ENCODE results near the gene CREB5.
A peak's percentile ranks its signal among the peaks of the same experiment; 100 is the strongest.

Gene CREB5

DNA sequence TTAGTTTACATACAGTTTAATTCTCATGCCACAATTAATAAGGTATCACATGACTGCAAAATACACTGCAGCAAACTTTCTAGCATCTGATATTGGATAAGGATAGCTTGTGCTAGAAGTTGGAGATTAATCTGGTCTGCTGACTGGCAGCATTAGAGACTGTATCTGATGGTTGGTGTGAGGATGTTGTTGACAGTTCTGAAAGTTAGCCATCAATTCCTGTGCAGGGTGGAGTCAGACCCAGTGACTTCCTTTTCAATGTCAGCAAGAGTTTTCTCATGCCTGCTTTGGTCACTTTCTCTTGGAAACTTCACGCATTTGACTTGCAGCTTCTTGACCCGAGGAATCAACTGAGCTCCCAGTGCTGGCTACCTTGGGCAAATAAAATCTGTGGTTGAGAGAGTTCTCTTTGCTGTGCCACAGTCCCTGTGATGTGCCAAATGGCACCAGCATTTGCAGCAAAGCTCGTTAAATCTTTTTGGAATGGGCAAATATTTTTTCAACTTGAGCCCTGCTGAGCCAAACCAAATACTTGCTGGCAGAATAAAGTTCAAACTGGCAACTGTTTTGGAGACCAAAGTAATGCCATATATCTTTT lies 312.8 kb downstream of the CREB5 start:
- no peak for DNase-seq
- in situ Hi-C loops (cut with HindIII; ENCODE audit: low pct_ligation_motif_present, low pct_unique_long_range_greater_than_20kb, low sequenced_read_pairs): no loop called here

- in situ Hi-C loops (cut with HindIII; ENCODE audit: low pct_ligation_motif_present, low pct_unique_long_range_greater_than_20kb, low sequenced_read_pairs): no loop called here
- DNase-seq: no peak
These were observed 313.6 kb downstream of the CREB5 start for GRCh38 chr7:28725911-28726310.

DNA sequence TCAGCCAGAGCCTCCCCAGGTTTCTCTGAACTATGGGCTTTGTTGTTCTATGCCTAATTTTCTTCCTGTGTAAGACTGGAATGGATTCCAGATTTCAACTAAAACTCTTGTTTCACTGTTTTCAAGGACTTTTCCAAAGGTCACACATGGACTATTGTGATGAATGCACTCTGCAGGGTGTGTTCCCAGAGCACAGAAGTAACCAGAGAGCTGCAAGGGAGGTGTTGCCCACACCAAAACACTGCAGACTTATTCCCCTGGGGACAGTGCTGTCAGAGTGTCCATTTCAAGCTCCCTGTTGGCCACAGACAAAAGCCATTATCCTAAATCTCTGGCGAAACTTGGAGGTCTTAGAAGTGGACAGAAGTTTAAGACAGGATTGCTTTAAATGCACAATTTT lies 314.2 kb downstream of the CREB5 start:
- in situ Hi-C loops (cut with HindIII; ENCODE audit: low pct_ligation_motif_present, low pct_unique_long_range_greater_than_20kb, low sequenced_read_pairs): no loop called here

GRCh38 chr7:28729281-28729680 lies 317.0 kb downstream of the CREB5 start:
- in situ Hi-C loops (cut with HindIII; ENCODE audit: low pct_ligation_motif_present, low pct_unique_long_range_greater_than_20kb, low sequenced_read_pairs): no loop called here
- no peak for DNase-seq

More for the DNA sequence above, 314.2 kb downstream of the CREB5 start:
- no peak for DNase-seq

DNA sequence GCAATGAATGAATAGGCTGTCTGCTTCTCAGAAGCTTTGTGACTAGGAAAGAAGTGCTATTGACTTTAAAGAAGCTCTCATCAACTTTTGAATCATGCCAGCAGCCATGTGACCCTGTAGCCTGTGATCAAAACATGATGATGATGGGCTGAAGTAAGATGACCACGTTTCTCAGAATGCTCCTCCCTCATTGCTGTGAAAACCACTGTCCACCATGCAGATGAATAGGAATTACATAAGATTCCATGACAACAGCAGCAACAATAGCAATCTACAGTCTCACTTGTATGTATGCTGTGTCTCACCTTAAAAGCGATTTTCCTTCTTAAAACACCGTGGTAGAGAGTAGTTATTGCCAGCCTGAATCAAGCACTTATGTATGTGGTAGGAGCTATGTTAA lies 317.4 kb downstream of the CREB5 start:
- in situ Hi-C loops (cut with HindIII; ENCODE audit: low pct_ligation_motif_present, low pct_unique_long_range_greater_than_20kb, low sequenced_read_pairs): no loop called here
- DNase-seq: no peak

DNA sequence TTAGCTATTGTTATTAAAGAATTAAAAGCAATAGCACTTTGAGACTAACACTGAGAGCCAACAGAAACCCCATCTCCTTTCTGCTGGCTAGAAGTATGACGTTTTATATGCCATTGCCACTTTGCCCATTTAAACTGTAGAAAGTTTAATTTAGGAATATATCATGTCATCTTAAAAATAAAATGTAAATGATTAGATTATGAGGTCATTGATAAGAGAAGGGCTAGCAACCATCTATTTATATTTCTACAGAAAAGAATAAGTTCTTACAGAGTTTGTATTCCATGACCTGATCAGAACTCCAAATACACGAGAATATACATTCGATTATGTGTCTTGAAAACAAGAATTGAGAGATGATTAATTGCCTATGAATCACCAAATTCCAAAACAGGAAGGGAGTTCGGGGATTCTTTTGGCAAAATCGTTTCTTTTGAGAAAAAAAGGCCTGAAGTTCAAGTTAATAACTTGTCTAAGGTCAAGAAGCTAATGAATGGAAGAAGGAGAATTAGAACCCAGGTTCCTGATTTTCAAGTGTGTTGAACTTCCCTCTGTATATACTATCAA lies 318.9 kb downstream of the CREB5 start:
- in situ Hi-C loops (cut with HindIII; ENCODE audit: low pct_ligation_motif_present, low pct_unique_long_range_greater_than_20kb, low sequenced_read_pairs): no loop called here
- no peak for DNase-seq

DNA sequence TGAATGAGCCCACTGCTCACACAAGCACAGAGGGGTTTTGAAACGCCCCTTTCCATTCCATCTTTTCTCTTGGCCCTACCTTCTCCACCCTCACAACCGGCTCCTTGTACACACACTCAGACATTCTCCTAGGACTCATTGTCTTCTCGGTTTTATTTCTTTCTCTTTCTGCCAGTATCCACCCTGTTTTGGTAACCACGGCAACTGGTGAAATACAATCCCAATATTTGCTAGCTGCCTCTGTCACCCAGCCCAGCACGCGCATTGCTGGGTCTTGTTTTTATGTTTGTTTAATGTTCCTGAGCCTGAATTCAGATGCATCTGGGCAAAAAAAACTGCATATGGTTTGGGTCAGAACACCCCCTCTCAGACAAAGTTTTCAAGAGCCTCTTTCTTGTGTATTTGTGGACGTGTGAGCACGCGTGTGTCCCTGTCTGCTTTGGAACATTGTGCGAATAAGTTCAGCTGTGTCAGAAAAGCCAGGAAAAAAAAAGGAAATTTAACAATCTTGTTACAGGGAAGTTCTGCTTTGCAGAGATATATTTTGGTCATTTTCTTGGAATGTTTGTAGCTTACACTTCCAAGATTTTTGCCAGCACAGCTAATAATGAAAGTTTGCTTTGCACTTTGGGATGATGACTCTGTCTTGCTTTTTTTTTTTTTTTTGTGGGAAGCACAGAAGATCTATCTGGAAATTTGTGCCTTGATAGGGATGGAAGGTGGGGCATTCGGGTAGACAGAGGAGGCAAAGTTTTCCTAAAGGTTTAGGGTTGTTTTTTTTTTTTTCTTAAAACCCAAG lies 320.0 kb downstream of the CREB5 start:
- in situ Hi-C loops (cut with HindIII; ENCODE audit: low pct_ligation_motif_present, low pct_unique_long_range_greater_than_20kb, low sequenced_read_pairs): no loop called here
- no peak for DNase-seq

GRCh38 chr7:28733035-28733434 lies 320.7 kb downstream of the CREB5 start:
- DNase-seq: no peak
- in situ Hi-C loops (cut with HindIII; ENCODE audit: low pct_ligation_motif_present, low pct_unique_long_range_greater_than_20kb, low sequenced_read_pairs): no loop called here

GRCh38 chr7:28738412-28738811 lies 326.1 kb downstream of the CREB5 start:
- DNase-seq: no peak
- in situ Hi-C loops (cut with HindIII; ENCODE audit: low pct_ligation_motif_present, low pct_unique_long_range_greater_than_20kb, low sequenced_read_pairs): no loop called here

DNA sequence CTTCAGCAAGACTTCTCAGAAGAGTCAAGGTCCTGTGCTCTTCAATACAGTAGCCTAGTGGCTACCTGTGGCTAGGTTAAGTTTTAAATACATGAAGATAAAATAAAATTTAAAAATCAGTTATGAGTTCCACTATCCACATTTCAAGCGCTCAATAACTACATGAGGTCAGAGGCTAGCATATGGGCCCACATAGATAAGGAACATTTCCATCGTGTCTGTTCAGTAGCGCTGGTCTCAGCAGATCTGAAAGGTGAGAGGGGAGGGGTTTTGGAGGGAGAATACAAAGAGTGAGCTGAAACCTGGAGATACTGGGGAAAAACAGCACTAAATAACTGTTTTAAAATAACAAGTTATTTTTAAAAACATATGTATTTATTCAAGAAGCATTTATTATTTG lies 326.8 kb downstream of the CREB5 start:
- no peak for DNase-seq
- in situ Hi-C loops (cut with HindIII; ENCODE audit: low pct_ligation_motif_present, low pct_unique_long_range_greater_than_20kb, low sequenced_read_pairs): no loop called here

DNA sequence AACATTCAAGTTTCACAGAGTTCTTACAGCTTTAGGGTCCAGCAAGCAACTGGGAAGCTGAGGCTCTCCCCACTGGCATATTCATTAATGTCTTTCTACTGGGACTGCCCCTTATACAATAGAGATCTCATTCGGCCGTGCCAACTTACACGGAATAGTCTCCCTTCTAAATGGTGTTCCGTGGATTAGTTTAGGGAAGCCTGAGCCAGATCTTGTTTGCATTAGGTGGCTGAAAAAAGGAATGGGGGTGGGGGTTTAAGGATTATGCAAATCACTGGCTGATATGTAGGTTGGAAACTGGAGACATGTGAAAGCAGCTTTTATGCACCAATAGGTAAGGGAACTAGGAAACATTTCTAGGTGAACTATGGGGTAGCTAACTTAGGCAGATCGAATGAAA lies 327.5 kb downstream of the CREB5 start:
- in situ Hi-C loops (cut with HindIII; ENCODE audit: low pct_ligation_motif_present, low pct_unique_long_range_greater_than_20kb, low sequenced_read_pairs): no loop called here
- no peak for DNase-seq

DNA sequence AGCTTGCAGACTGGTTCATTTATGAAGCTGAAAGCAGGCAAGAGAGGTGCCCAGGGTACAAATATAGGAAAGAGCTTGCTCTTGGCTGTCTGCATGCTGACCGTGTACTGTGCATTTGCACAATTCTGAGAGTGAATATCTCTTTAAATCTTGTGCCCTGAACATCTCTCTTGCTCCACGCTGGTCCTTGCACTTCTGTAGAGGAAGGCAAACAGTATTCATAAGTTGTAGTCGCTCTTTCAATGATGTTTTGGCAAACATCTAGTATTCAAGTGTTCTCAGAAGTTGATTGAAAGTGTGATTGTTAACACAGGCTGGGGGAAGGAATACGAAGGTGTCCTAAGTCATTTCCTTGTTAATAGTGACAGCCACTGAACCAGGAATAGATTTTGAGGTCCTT lies 332.6 kb downstream of the CREB5 start:
- DNase-seq: no peak
- in situ Hi-C loops (cut with HindIII; ENCODE audit: low pct_ligation_motif_present, low pct_unique_long_range_greater_than_20kb, low sequenced_read_pairs): no loop called here

- in situ Hi-C loops (cut with HindIII; ENCODE audit: low pct_ligation_motif_present, low pct_unique_long_range_greater_than_20kb, low sequenced_read_pairs): no loop called here
These were observed 333.0 kb downstream of the CREB5 start for GRCh38 chr7:28745351-28745750.

GRCh38 chr7:28747404-28747803 lies 335.1 kb downstream of the CREB5 start:
- in situ Hi-C loops (cut with HindIII; ENCODE audit: low pct_ligation_motif_present, low pct_unique_long_range_greater_than_20kb, low sequenced_read_pairs): no loop called here
- DNase-seq: no peak

More at GRCh38 chr7:28745351-28745750, 333.0 kb downstream of the CREB5 start:
- no peak for DNase-seq

DNA sequence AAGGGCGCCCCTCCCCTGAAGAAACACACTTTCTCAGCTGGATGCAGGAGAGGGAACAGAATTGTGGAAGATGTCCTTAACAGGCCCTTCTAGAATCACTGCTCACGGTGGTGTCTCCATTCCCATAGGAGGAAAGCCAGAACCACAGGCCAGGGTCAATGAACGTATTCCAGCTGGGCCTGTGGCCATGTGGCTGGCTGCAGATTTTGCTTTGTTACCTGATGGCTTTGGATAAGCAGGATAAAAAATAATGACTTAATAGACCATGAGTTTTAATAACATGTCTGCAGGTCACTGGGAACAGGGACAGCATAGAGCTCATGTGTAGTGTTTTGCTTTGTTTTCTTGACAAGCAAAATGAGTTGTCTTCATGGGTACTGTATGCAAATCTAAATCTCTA lies 335.5 kb downstream of the CREB5 start:
- no peak for DNase-seq
- in situ Hi-C loops (cut with HindIII; ENCODE audit: low pct_ligation_motif_present, low pct_unique_long_range_greater_than_20kb, low sequenced_read_pairs): no loop called here

DNA sequence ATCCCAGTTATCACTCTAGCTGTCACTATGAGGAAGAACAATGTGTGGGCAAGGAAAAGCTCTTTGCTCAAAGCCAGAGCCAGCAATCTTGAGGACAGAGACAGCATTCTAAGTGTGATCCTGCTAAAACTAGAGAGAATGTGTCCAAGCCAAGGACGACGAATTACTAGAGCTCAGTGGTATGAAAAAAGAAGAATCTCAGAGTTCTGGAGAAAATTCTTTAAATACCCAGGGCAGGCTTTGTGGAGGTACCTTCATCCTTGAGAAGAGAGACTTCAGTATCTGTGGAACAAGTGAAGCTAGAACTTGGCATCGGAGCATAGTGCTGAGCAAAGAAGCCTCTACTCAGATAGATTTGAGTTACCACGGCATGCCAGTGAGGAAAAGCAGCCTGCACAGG lies 336.0 kb downstream of the CREB5 start:
- in situ Hi-C loops (cut with HindIII; ENCODE audit: low pct_ligation_motif_present, low pct_unique_long_range_greater_than_20kb, low sequenced_read_pairs): no loop called here
- no peak for DNase-seq

- DNase-seq: peak; percentile 88
These were observed 336.7 kb downstream of the CREB5 start for GRCh38 chr7:28748933-28749584.

GRCh38 chr7:28749638-28750037 lies 337.3 kb downstream of the CREB5 start:
- no peak for DNase-seq
- in situ Hi-C loops (cut with HindIII; ENCODE audit: low pct_ligation_motif_present, low pct_unique_long_range_greater_than_20kb, low sequenced_read_pairs): no loop called here

More at GRCh38 chr7:28748933-28749584, 336.7 kb downstream of the CREB5 start:
- in situ Hi-C loops (cut with HindIII; ENCODE audit: low pct_ligation_motif_present, low pct_unique_long_range_greater_than_20kb, low sequenced_read_pairs): no loop called here

GRCh38 chr7:28750981-28751380 lies 338.7 kb downstream of the CREB5 start:
- in situ Hi-C loops (cut with HindIII; ENCODE audit: low pct_ligation_motif_present, low pct_unique_long_range_greater_than_20kb, low sequenced_read_pairs): no loop called here
- no peak for DNase-seq

Data from ACHN (cell line).